Activated CD8-positive, alpha-beta T cell treated with anti-CD3 and anti-CD28 coated beads for 36 hours (primary cell): ENCODE data around the gene CELF2. TPM values are rescaled to one million over a fixed set of nuclear protein-coding genes. Genes with fewer than 3 reads are reported as not detected.

Source experiments
- ATAC-seq: fragments of 200-7000 bp; cut with Tn5 transposase; one replicate; pipeline ENCODE4 v1.10.0; 2021; ENCODE audit warnings: mild to moderate bottlenecking, moderate library complexity
- CTCF ChIA-PET: fragments of 350-600 bp; sonication (Branson Sonifier 250); formaldehyde crosslinking; loops from one replicate; lab custom pipeline; 2021; ENCODE audit warnings: antibody characterized with exemption; lab: Charles Lee
- POLR2A ChIA-PET: fragments of 350-600 bp; sonication (Branson Sonifier 250); formaldehyde crosslinking; loops from one replicate; lab custom pipeline; 2021; ENCODE audit warnings: antibody characterized with exemption; lab: Charles Lee
- DNase-seq: peaks from one replicate; pipeline ENCODE4 v3.0.0-alpha.2; 2020
- H3K27ac Mint-ChIP-seq: one replicate; pipeline ENCODE4 v1.8.0; 2021; ENCODE audit warnings: mild to moderate bottlenecking, mixed read lengths
- H3K27me3 Mint-ChIP-seq: one replicate; pipeline ENCODE4 v1.8.0; 2021; ENCODE audit warnings: mixed read lengths
- H3K36me3 Mint-ChIP-seq: one replicate; pipeline ENCODE4 v1.8.0; 2021; ENCODE audit warnings: low read depth, mixed read lengths
- H3K4me1 Mint-ChIP-seq: one replicate; pipeline ENCODE4 v1.8.0; 2021; ENCODE audit warnings: low read depth, mixed read lengths
- H3K4me3 Mint-ChIP-seq: one replicate; pipeline ENCODE4 v1.8.0; 2021; ENCODE audit warnings: mild to moderate bottlenecking, moderate library complexity, mixed read lengths
- H3K9me3 Mint-ChIP-seq: one replicate; pipeline ENCODE4 v1.8.0; 2021; ENCODE audit warnings: mixed read lengths
- intact Hi-C: fragments of 100-400 bp; cut with micrococcal nuclease; formaldehyde crosslinking; loops from one replicate; pipeline ENCODE4 v1.10.0; 2022
- total RNA-seq, 2 experiments: library from RNA; stranded (reverse); gene quantifications; one replicate each; pipeline ENCODE4 v1.2.3, GENCODE V29; 2021
- TF ChIP-seq, protein P1 (sequence below): fragments of 200-600 bp; IDR thresholded peaks from one replicate; pipeline ENCODE4 v1.8.0; 2022; ENCODE audit warnings: antibody characterized with exemption, mild to moderate bottlenecking

CELF2 gene
- 100 to 1,000 TPM; 132 to 133 TPM for total RNA-seq

DNA sequence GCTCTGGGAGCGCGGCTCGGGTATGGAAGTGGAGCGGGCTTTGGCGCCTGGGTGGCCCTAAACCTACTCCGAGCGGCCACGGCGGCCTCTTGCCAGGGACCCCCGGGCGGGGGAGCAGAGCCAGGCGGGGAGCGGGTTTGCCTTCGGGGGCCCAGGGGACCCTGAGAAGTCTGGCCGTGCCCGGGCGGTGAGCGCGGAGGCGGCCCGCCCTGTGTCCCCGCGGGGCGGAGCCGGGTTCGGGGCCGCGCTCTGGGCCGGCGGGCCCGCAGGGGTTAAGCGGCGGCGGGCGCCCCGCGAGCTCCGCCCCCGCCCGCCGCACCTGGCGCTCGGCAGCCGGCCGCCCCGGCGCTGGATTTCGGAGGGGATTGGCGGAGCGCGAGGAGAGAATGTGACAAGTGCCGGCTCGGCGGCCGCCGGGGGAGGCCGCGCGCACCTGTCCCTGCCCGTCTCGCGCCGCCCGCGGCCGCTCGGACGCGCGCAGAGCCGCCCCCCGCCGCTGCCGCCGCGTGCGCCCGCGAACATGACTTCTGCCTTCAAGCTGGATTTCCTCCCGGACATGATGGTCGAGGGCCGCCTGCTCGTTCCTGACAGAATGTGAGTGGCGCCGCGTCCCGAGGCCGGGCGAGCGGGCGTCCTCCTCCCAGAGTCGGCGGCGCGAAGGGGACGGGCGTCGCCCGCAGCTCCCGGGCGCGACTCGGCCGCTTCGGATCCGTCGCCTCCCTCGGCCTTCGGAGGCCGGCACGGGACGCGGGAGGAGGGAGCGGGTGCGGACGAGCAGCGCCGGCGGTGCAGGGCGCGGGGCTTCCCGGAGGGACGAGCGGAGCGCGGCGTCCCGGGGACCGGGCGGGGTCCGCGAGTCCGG, at the start of gene CELF2:
Gene CELF2 (plus strand): TSS at position 303 of the 862 bp plus-strand sequence. CDS start 218 bp downstream, at position 521.
- Mint-ChIP-seq H3K27ac (no peak within 1 kb of the TSS), H3K4me3 (peak within 1 kb of the TSS; percentile 78), H3K36me3 (no peaks in the 10 kb centered on the region), H3K27me3 (peaks cover 78% of the 10 kb centered on the region), H3K9me3 (no peaks in the 10 kb centered on the region), H3K4me1 (peaks cover 13% of the 10 kb centered on the region)
- TF ChIP-seq, protein P1, sequence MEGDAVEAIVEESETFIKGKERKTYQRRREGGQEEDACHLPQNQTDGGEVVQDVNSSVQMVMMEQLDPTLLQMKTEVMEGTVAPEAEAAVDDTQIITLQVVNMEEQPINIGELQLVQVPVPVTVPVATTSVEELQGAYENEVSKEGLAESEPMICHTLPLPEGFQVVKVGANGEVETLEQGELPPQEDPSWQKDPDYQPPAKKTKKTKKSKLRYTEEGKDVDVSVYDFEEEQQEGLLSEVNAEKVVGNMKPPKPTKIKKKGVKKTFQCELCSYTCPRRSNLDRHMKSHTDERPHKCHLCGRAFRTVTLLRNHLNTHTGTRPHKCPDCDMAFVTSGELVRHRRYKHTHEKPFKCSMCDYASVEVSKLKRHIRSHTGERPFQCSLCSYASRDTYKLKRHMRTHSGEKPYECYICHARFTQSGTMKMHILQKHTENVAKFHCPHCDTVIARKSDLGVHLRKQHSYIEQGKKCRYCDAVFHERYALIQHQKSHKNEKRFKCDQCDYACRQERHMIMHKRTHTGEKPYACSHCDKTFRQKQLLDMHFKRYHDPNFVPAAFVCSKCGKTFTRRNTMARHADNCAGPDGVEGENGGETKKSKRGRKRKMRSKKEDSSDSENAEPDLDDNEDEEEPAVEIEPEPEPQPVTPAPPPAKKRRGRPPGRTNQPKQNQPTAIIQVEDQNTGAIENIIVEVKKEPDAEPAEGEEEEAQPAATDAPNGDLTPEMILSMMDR, result no peak
- intact Hi-C loops, result no loop called here
- ATAC-seq (peak; percentile 82), DNase-seq (peak; percentile 57)
- ChIA-PET POLR2A (no interaction called here), CTCF (interaction anchor here (0.6 to 2.0 kb wide), 2 partner anchors 17 to 231 kb away, joined by 3 to 9 read pairs; no protein-coding TSS in a partner anchor)

DNA sequence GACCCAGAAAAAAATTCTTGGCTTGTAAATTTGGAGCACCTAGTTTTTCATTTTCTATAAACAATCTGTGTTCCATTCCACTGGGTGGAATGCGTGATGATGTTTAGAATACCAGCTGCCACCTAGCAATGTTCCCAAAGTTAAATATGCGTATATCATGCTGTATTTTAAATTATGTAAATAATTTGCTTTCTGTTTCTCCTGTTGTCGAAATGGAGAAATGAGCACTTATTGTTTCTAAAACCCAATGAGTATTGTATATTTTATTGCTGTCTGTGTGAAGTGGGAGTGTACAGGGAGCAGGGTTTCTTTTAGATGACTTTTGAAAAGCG, 49.4 kb upstream of the CELF2 start:
- Mint-ChIP-seq H3K4me3 (no peak overlapping the region), H3K27ac (no peak overlapping the region), H3K4me1 (no peaks in the 10 kb centered on the region), H3K9me3 (no peaks in the 10 kb centered on the region), H3K27me3 (peaks cover 14% of the 10 kb centered on the region), H3K36me3 (no peaks in the 10 kb centered on the region)
- intact Hi-C loops, result no loop called here
- DNase-seq (no peak), ATAC-seq (no peak)
- ChIA-PET CTCF (no interaction called here), POLR2A (no interaction called here)
- TF ChIP-seq, protein P1, result no peak

DNA sequence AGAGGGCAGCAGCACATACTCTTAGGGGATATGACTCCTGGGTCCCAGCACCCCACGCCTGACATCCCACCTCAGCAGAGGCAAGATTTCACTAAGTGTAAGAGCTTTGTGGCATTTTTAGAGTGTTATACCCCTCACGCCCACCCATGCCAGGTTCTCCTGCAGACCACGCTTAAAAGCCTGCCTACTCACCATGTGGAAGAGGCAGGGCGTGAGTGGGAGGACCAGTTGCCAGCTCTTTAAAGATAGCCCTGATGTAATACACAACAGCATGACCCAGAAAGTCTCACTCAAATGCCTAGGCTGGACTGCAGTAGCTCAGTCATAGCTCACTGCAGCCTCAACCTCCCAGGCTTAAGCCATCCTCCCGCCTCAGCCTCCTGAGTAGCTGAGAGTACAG, 44.4 kb upstream of the CELF2 start:
- CTCF ChIA-PET, result no interaction called here
- TF ChIP-seq, protein P1, result no peak
- Mint-ChIP-seq H3K4me1 (peaks cover 2% of the 10 kb centered on the region), H3K36me3 (no peaks in the 10 kb centered on the region), H3K9me3 (no peaks in the 10 kb centered on the region), H3K27ac (no peak overlapping the region), H3K27me3 (peaks cover 18% of the 10 kb centered on the region), H3K4me3 (no peak overlapping the region)
- DNase-seq (no peak), ATAC-seq (no peak)
- POLR2A ChIA-PET, result no interaction called here
- intact Hi-C loops, result no loop called here

DNA sequence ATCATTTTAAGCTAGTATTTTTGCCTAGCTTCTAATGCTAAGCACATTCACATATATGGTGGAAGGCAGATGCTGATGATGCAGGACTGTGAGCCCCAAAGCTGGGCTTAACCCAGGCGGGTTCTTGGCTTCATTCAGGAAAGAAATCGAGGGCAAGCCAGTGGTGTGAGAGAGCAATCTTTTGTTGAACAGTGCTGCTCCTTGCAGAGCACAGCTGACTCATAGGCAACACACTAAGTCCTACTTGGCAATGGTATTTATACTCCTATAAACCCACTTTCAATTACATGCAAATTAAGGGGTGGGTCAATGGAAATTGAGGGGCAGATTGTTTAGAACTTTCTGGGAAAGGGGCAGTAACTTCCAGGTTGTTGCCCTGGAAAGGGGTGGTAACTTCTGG, 42.0 kb upstream of the CELF2 start:
- ATAC-seq, result no peak
- CTCF ChIA-PET, result no interaction called here
- TF ChIP-seq, protein P1, result no peak
- intact Hi-C loops, result no loop called here
- POLR2A ChIA-PET, result interaction anchor here (0.5 kb wide), 1 partner anchor 690 kb away, joined by 3 read pairs; no protein-coding TSS in a partner anchor
- H3K4me1 Mint-ChIP-seq, result peaks cover 2% of the 10 kb centered on the region
- H3K4me3 Mint-ChIP-seq, result no peak overlapping the region
- H3K9me3 Mint-ChIP-seq, result no peaks in the 10 kb centered on the region
- H3K36me3 Mint-ChIP-seq, result no peaks in the 10 kb centered on the region
- DNase-seq, result no peak
- no peak overlapping the region for H3K27ac Mint-ChIP-seq
- peaks cover 18% of the 10 kb centered on the region for H3K27me3 Mint-ChIP-seq

DNA sequence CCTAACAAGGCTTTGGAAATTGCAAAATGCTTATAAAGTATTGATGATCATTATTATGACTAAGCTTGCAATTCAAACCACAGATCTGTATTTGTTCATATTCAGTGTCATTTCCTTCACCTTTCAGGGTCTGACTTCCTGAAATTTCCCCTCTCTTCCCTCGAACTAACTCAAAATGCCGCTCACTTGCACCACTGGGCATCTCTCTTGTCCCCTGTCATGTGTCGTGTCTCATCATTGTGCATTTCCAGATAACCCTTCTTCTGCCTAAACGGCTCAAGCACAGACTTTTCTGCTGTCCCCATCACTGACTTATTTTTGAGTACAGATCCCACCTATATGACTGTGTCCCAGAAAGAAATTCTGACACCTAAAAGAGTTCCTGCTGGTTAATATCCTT, 41.0 kb upstream of the CELF2 start:
- intact Hi-C loops, result no loop called here

More for the DNA sequence above, 41.0 kb upstream of the CELF2 start:
- Mint-ChIP-seq H3K9me3 (no peaks in the 10 kb centered on the region), H3K27me3 (peaks cover 13% of the 10 kb centered on the region), H3K36me3 (no peaks in the 10 kb centered on the region), H3K27ac (no peak overlapping the region), H3K4me3 (no peak overlapping the region), H3K4me1 (peaks cover 2% of the 10 kb centered on the region)
- ChIA-PET CTCF (no interaction called here), POLR2A (no interaction called here)
- TF ChIP-seq, protein P1, result no peak
- DNase-seq (no peak), ATAC-seq (no peak)
